SIG-M5 (cell line): ENCODE measurements around the gene ACP6.
"Not testable (repeated sequence)": the region's sequence is repeated elsewhere in the genome, so short reads cannot be mapped to it uniquely, and the experiment has no call there.

Experiments used
- DNase-seq: peaks from one replicate; lab custom pipeline; 2025; lab: John Stamatoyannopoulos, UW

The ACP6 gene

GRCh38 chr1:147620543-147620942 lies 49.8 kb downstream of the ACP6 start:
- DNase-seq: no peak

- no peak for DNase-seq
Measured at GRCh38 chr1:147619741-147620140, 50.6 kb downstream of the ACP6 start.

GRCh38 chr1:147618771-147619170 lies 51.6 kb downstream of the ACP6 start:
- no peak for DNase-seq

GRCh38 chr1:147618077-147618569 lies 52.2 kb downstream of the ACP6 start:
- DNase-seq: no peak

DNA sequence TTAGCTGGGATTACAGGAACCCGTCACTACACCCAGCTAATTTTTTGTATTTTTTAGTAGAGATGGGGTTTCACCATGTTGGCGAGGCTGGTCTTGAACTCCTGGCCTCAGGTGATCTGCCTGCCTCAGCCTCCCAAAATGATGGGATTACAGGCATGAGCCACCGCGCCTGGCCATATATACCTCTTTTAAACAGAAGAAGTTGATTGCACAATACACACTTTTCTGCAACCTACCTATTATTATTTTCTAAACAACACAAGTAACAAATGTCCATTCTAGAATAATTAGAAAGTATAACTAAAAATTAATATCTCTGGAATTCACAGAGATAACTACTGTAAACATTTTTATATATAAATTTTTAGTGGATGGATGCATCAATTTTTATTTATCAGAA lies 55.4 kb downstream of the ACP6 start:
- not testable (repeated sequence) for DNase-seq

- DNase-seq: no peak
Measured at GRCh38 chr1:147613506-147613905, 56.8 kb downstream of the ACP6 start.

GRCh38 chr1:147612366-147612765 lies 58.0 kb downstream of the ACP6 start:
- no peak for DNase-seq

DNA sequence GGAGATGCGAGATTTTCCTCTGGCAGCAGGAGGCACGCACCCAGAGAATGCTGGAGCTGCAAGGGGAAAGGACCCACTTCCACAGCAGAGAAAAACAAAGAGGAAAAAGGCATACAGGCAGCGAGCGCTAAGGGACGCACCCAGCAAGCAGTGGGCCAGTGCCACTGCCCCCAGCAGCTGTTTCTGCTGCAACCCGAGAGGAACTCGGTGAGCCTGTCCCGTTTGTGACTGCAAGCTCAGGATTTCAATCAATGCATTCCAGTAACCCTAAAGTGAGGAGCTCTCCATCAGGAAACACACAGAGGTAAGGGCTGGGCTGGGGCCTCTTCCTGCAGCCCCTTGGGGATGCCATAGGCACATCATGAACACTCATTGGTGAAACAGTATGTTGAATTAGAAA lies 58.7 kb downstream of the ACP6 start:
- DNase-seq: no peak

- no peak for DNase-seq
Measured at GRCh38 chr1:147611021-147611426, 59.3 kb downstream of the ACP6 start.

DNA sequence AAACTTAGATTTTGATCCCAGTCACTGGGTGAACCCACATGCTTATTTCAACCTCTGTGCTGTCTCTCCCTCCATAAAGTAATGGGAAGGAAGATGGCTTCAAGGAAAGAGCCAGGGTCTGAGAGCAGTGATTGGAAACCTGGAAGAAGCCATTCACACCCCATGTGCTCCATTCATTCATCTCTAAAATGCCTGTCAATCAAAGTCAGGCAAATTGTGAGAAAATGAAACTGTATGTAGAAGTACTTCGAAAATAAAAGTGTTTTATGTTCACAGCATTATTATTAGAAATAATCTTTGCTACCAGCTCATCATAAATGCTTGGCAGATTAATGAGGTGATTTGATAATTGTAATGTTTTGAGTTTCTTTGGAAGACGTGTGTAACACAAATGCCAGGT lies 61.0 kb downstream of the ACP6 start:
- no peak for DNase-seq

DNA sequence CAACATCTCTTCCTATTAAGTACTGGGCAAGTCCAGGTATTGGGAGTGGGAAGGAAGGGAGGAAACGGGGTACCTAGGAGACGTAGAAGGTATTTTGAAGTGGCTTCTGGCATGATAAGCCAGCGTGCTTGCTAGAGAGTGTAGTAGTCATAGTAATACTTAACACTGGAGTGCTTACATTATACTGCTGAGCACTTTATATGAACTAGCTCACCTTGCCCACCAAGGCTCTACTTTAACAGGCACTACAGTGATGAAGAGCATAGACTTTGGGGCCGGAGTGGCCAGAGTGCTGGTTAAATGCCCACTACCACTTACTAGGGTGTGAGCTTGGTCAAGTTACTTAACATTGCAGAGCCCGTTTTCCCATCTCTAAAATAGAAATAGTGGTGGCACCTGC lies 61.7 kb downstream of the ACP6 start:
- DNase-seq: no peak

- no peak for DNase-seq
Measured at GRCh38 chr1:147605591-147605990, 64.7 kb downstream of the ACP6 start.

DNA sequence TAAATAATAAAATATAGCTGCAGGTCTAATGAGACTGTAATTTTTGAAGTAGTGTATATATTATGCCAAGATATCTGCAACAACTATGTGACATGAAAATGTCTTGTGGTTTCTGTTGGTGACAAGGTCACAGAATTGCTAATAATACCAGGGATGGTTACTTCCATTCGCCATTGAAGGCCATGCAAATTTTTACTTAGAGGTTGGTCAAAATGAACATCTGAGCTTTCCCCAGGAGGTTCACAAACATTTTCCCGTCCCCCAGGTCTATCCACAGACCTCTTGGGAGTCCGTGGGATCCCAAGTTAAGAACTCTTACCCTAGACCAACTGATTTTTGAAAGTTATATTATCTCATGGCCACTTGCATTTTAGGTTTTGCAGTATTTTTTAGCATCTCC lies 66.3 kb downstream of the ACP6 start:
- DNase-seq: no peak

DNA sequence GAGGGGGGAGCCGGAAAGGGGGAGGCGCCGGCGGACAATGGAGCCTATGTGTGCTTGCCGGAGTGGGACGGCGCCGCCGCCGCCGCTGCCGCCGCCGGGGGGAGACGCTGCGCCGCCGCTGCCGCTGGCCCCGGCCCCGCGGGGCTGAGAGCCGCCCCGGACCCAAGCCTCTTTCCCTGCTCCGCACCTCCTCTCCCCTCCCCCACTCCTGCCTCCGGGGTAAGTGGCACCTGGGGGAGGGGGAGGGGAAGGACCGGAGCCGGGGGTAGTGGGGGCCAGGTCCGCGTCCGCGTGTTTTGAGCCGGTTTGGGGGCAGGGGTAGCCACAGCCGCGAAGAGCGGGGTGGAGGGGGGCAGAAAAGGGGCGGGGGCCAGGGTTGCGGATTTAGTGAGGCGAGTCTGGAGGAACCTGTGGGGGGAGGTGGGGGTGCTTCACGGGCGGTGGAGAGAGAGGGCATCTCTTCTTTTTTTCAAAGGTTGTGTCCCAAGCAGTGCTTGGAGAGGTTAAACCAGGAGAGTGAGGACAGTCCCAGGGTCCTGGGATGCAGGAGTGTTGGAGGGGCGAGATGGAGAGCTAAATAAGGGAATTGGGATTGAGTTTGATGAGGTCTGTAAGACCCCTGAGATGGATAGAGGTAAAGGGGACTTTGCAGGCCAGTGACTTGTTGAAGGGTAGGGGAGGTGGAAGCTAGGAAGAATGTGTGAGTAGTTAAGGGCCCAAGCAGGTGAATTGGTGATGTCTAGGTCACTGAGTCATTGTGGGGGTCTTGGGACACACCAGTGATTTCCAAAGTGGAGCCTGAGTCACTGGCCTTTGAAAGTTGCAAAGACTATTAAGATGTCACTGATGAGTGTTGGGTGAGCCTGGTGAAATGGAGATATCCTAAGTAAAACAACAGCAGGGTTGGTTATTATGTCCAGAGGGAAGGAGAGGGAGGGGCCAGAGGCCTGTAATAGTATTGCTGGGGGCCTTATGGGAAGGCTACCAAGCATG lies 69.9 kb downstream of the ACP6 start:
- no peak for DNase-seq

DNA sequence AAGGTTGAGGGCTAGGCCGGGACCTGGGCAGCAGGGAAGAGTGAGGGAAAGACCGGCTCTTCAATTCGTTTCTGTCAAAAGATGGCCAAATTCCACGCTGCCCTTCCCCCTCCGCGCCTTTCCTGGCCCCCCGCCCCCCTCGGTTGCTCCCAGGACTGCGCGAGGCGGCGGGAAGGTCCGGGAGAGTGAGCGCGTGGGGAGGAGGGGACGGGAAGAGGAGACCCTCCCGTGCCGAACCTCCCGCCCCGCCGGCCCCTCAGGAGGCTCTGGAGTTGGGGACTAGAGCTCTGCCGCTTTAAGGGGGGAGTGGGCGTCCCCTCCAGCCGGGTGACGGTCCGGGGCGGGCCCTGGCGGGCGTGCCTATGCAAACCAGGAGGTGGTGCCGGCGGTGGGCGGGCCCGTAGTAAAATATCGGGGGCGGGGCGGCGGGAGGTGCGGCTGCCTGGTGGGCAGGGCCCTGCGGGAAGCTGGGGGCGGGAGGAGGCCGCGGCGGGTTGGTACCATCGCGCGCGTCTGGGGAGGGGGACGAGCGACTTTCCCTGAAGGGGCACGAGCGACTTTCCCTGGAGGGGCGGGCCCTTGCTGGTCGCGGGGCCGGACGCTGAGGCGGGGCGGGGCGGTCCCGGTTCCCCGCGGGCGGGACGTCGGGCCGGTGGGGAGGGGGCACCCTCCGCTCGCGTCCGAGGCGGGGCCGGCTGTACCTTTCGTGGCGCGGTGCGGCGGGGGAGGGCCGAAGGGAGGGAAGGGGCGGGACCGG lies 70.8 kb downstream of the ACP6 start:
- peak; percentile 62 for DNase-seq

DNA sequence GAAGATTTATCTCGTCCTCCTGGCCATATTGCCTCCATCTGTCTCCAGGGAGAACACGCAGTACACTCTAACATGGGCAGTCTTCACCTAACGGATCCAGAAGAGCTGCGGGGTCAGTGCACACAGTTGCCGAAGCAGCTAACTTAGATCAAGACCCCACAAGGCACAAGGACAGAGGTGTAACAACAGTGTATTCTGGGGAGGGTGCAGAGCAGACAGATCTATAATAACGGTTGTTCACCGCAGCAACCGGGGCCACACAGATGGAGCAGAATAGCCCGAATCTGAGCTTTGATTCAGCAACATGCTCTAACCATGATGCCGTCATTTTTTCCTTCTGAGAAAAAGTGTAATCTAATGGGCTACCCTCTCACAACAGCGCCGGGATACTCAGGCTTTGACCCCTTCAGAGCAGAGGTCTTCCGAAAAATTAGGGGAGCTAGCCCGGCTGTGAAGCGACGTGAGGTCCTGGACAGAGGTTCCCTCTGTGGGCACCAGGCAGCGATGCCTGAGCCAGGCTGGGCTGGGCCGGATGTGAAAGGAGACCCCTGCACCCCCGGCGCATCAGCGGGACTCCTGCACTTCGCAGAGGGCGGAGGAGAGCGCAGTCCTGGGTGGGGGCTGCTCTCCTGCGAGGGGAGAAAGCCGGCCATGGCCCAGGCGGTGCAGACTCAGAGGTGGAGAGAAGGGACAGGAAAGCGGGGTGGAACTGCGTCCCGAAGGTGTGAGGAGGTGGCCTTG lies 71.5 kb downstream of the ACP6 start:
- DNase-seq: no peak

DNA sequence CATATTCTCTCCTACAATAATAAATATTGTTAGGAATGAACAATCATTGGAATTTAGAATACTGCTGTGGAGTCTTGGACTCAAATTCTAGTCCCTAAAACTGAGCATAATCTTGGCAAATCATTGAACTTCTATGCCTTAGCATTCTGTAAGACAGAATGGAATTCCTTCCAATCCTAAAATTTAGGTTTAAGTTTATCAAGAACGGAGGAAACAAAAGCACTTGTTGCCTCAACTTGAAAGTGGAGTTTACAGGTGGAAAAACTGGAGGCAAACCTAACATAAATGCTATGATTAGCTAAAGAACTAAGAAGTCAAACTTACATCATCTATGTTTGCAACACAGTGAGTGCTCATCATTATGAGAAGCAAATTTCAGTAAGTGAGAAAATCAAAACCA lies 73.3 kb downstream of the ACP6 start:
- no peak for DNase-seq
